Thymus (tissue), 11 donors: ENCODE data around the gene EHBP1. TPM values are rescaled to one million over a fixed set of nuclear protein-coding genes. Genes with fewer than 3 reads are reported as not detected.

Experiments used
- DNase-seq, 9 donors: peaks; one replicate each; pipeline ENCODE4 v3.0.0-alpha.2; 2013; ENCODE audit warnings: low spot score in 9 of 9, low read depth in 6 of 9, missing footprints in 1 of 9
- H3K27ac ChIP-seq, 2 donors: one replicate each; pipeline ENCODE4 v1.5.1; 2013; ENCODE audit warnings: control low read depth in 1 of 2, low read depth in 1 of 2, low read length in 1 of 2, mild to moderate bottlenecking in 1 of 2, moderate library complexity in 1 of 2
- H3K27me3 ChIP-seq, 2 donors: one replicate each; pipeline ENCODE4 v1.5.1; 2013; ENCODE audit warnings: low read length in 1 of 2; ENCODE audit not compliant: control insufficient read depth in 2 of 2, insufficient read depth in 1 of 2
- H3K36me3 ChIP-seq, 2 donors: one replicate each; pipeline ENCODE4 v1.5.1; 2013; ENCODE audit warnings: low read length in 1 of 2, mild to moderate bottlenecking in 1 of 2, moderate library complexity in 1 of 2; ENCODE audit not compliant: control insufficient read depth in 2 of 2, insufficient read depth in 2 of 2
- H3K4me1 ChIP-seq, 2 donors: one replicate each; pipeline ENCODE4 v1.5.1; 2013; ENCODE audit warnings: low read length in 2 of 2; ENCODE audit not compliant: control insufficient read depth in 2 of 2, insufficient read depth in 2 of 2
- H3K4me3 ChIP-seq, 2 donors: one replicate each; pipeline ENCODE4 v1.5.1; 2013; ENCODE audit warnings: low read length in 2 of 2, control low read depth in 1 of 2, mild to moderate bottlenecking in 1 of 2
- H3K9me3 ChIP-seq, 2 donors: one replicate each; pipeline ENCODE4 v1.5.1; 2013; ENCODE audit warnings: low read length in 1 of 2, mild to moderate bottlenecking in 1 of 2; ENCODE audit not compliant: control insufficient read depth in 2 of 2, insufficient read depth in 1 of 2
- WGBS: extraction: QIAGEN DNeasy Blood & Tissue Kit; methylation state at CpG from one replicate; pipeline ENCODE4 v1.1.7; 2013; 5-methylcytosine and 5-hydroxymethylcytosine counted together
- polyA plus RNA-seq: library from polyadenylated mRNA; stranded (reverse); fragments of 200-250 nt; gene quantifications from one replicate; pipeline ENCODE4 v1.2.3, GENCODE V29; 2013
- total RNA-seq: library from RNA; stranded (reverse); fragments of 120-200 nt; gene quantifications from one replicate; pipeline ENCODE4 v1.2.4, GENCODE V29; 2013
- donor health status: healthy.

EHBP1 gene
- total and polyA plus RNA-seq, 2 donors, result 11.2 to 19.5 TPM

DNA sequence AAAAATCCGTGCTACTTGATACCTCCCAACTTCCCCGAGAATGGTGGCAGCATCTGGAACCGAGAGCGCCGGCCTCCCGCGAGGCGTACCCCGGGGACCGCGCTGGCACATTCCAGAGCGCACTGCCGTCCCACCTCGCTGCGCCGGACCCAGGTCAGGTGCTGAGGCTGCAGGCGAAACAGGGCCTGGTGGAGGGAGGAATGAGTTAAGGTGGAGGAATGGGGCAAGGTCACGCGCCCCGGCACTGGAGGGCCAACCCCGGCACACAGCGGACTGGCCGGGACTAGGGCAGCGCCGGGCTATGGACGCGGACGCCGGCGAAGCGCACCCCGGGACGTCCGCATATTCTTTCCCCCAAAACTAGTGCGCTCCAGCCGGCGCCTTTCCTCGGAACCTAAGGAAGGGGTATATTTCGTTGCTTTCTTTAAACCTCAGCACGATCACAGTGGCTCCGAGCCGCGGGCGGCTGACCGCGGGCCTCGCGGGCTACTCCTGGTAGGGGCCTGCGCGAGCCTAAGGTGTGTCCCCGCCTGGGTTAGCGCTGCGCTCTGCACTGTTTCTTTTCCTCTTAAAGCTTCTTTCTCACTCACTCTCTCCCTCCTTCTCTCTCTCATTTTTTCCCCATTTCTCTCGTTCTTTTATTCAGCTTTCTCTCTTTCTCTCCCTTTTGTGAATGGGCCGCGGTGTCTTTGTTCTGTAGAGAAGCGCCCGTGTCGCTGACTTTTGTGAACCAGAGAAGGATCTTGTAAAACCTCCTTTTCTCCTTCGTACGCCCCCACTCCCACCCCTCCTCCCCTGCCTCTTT lies 343.1 kb downstream of the EHBP1 start:
- WGBS, result 5% methylated on average over 61 of the region's 61 CpGs
- peak in 2 of 9 donors; percentile 22 to 54 for DNase-seq
- Histone ChIP-seq H3K27me3 (peaks cover 82 to 90% of the 10 kb centered on the region in 2 donors), H3K36me3 (no peaks in the 10 kb centered on the region), H3K9me3 (peaks cover 2 to 40% of the 10 kb centered on the region in 2 donors), H3K4me3 (no peak overlapping the region), H3K4me1 (peaks cover 25 to 58% of the 10 kb centered on the region in 2 donors), H3K27ac (no peak overlapping the region)

DNA sequence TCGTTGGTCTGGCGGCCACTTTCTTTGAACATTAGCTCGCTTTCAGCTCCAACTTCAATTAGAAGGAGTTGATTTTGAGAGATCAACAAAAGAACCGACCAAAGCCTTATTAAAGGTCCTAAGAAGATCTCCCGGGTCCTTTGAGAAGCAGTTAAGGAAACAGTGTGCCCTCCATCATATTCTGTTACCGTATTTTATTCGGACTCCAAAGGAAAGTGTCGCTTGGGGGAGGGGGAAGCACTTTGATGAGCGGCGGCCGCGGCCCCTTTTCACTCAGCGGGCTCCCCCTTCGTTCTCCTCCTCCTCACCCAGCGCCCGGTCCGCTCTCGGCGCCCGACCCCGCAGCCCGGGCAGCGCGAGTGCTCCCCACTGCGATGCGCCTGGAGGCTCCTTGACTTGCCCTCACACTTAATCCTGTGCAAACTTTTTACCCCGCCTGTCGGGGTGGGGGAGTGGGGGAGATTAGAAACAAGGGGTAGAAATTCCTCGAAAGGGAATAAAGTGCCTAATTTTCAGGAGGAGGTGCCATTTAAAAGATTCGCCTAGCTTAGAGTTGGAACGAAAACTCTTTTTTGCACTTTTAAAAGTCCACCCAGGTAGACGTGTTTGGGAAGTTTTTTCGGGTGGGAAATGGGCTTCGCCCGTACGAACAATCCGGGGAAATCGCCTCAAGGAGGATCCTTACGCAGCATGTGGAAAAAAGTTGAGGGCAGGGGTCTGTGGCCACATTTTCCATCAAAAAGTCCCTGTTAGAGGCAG lies 343.9 kb downstream of the EHBP1 start:
- WGBS, result 7% methylated on average over 39 of the region's 39 CpGs
- Histone ChIP-seq H3K36me3 (no peaks in the 10 kb centered on the region), H3K27me3 (peaks cover 88 to 97% of the 10 kb centered on the region in 2 donors), H3K27ac (no peak overlapping the region), H3K4me1 (peaks cover 33 to 67% of the 10 kb centered on the region in 2 donors), H3K4me3 (peak overlapping the region; percentile 8 to 74), H3K9me3 (peaks cover 3 to 48% of the 10 kb centered on the region in 2 donors)
- DNase-seq, result peak in 2 of 9 donors; percentile 13 to 49

- Histone ChIP-seq H3K9me3 (peaks cover 3 to 53% of the 10 kb centered on the region in 2 donors), H3K36me3 (no peaks in the 10 kb centered on the region), H3K27ac (no peak overlapping the region), H3K27me3 (peaks cover 94 to 97% of the 10 kb centered on the region in 2 donors), H3K4me1 (peaks cover 33 to 72% of the 10 kb centered on the region in 2 donors), H3K4me3 (peak overlapping the region; percentile 8 to 74)
- WGBS, result under 1% methylated on average over 31 of the region's 31 CpGs
- peak in 2 of 9 donors; percentile 41 to 70 for DNase-seq
Measured at GRCh38 chr2:63049970-63050333, 344.4 kb downstream of the EHBP1 start.

DNA sequence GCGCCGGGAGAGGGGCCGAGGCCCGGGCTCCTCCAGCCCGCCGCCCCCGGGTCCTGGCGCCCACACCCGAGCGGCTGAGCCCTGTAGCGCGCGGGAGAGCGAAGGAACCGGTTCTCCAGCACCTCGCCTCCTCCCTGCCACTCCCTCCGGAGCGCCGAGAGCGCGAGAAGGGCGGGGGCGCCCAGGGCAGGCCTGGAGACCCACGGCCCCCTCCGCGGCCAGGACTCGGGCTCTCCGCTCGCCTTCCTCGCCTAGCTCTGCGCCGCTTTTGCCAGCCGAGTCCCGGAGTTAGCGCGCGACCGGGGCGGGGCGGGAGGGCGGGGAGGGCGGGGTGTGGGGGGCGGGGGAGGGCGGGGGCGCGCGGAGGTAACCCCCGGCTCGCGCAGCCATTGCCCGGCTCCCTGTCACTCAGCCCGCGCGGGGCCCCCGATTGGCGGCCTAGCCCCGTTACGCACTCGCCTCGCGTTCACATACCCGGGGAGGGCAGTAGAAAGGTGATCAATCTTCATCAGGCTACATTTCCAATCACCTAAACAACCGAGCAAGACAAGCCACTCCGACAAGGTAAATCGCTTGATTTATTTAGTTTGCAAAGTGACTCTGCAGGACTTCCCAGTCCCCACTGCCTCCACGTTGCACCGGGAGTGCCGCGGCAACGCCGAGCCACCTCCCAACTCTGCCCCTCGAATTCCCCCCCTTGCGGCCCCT lies 345.0 kb downstream of the EHBP1 start, which contains the start of gene OTX1:
TSS of gene OTX1 (plus strand) at position 497 of the 708 bp plus-strand sequence. CDS start 2,161 bp downstream, outside the sequence.
- Histone ChIP-seq H3K4me3 (peak within 1 kb of the TSS; percentile 52 to 74), H3K9me3 (peaks cover 3 to 58% of the 10 kb centered on the region in 2 donors), H3K27ac (no peak within 1 kb of the TSS), H3K4me1 (peaks cover 33 to 76% of the 10 kb centered on the region in 2 donors), H3K27me3 (peaks cover 94 to 97% of the 10 kb centered on the region in 2 donors), H3K36me3 (no peaks in the 10 kb centered on the region)
- 1% methylated on average over 73 of the region's 73 CpGs for WGBS
- peak in 4 of 9 donors; percentile 50 to 81 (median 67) for DNase-seq

DNA sequence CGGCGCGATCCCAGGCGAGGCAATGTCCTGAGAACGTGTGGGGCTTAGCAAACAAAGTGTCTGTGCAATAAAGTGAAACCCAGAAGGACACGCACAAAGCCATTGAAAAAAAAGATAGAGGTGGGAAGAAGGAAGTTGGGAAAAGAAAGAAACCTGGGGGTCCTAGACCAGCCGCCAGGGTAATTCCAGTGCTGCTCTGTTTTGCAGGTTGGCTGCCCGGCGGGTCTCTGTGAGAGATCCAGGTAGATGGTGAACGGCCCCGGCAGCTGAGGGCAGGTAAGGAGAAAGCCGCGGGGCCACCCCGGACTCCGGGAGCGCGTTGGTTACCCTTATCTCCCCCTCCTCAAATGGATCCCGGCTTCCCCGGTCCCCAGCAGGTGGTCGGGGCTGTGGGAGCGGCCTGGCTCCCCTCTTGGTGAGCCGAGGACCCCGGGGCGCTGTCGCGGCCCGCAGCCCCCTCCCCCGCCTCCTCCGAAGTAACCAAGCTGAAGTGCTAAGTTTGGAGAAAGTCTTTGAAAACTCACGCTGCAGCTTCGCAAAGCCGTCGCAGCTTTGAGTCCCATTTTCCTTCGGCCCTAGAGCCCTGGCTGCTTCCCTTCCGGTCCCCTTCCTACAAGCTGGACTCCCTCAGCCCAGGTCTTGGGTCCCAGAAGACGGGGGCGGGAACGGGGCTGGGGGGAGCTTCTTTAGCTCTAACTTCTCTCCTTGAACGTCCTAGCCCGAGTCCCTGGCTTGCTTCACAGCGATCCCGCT lies 345.7 kb downstream of the EHBP1 start:
- Histone ChIP-seq H3K27ac (no peak overlapping the region), H3K4me1 (peaks cover 33 to 82% of the 10 kb centered on the region in 2 donors), H3K4me3 (peak overlapping the region; percentile 52 to 74), H3K36me3 (no peaks in the 10 kb centered on the region), H3K27me3 (peaks cover 98 to 100% of the 10 kb centered on the region in 2 donors), H3K9me3 (peaks cover 6 to 65% of the 10 kb centered on the region in 2 donors)
- WGBS, result 2% methylated on average over 42 of the region's 42 CpGs
- peak in 2 of 9 donors; percentile 24 to 47 for DNase-seq

DNA sequence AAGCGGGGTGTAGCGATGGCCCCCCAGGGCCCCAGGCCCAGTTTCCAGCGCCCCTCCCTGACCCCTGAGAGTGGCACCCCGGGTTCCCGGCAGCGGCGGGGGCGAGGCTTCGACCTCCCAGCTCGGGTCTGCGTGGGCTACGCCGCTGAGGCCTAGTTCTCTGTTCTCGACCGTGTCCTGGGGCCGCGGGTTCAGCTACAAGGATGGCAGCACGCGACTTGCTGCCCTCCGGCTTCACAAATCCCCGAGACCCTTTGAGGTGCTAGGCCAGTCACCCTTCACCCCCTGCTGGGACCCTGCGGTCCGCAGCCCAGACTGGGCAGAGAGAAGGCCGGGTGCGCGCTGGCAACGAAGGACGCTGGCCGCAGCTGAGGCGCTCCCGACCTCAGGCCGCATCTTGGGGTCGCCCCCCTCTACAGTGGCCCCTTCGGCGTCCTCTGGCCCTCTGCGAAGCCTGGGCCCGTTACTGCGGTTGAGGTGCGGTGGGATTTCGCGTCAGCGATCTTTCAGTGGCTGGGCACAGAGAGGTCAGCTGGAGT lies 346.4 kb downstream of the EHBP1 start:
- peaks cover 98 to 100% of the 10 kb centered on the region in 2 donors for H3K27me3 ChIP-seq
- H3K4me1 ChIP-seq, result peaks cover 36 to 88% of the 10 kb centered on the region in 2 donors
- WGBS, result 11% methylated on average over 42 of the region's 42 CpGs
- H3K4me3 ChIP-seq, result peak overlapping the region in 1 of 2 donors; percentile 74
- peaks cover 6 to 66% of the 10 kb centered on the region in 2 donors for H3K9me3 ChIP-seq
- H3K36me3 ChIP-seq, result no peaks in the 10 kb centered on the region
- H3K27ac ChIP-seq, result no peak overlapping the region
- no peak for DNase-seq

GRCh38 chr2:63052411-63053080 lies 347.0 kb downstream of the EHBP1 start:
- WGBS, result 15% methylated on average over 27 of the region's 27 CpGs
- peaks cover 34 to 88% of the 10 kb centered on the region in 2 donors for H3K4me1 ChIP-seq
- DNase-seq, result peak in 1 of 9 donors; percentile 26
- H3K27ac ChIP-seq, result no peak overlapping the region
- no peak overlapping the region for H3K4me3 ChIP-seq
- H3K36me3 ChIP-seq, result no peaks in the 10 kb centered on the region
- H3K9me3 ChIP-seq, result peaks cover 6 to 62% of the 10 kb centered on the region in 2 donors
- peaks cover 96 to 100% of the 10 kb centered on the region in 2 donors for H3K27me3 ChIP-seq
